Measurements from ENCODE around the gene SLC26A5. TPM values are rescaled to one million over a fixed set of nuclear protein-coding genes. Genes with fewer than 3 reads are reported as not detected.

SLC26A5 gene, protein sequence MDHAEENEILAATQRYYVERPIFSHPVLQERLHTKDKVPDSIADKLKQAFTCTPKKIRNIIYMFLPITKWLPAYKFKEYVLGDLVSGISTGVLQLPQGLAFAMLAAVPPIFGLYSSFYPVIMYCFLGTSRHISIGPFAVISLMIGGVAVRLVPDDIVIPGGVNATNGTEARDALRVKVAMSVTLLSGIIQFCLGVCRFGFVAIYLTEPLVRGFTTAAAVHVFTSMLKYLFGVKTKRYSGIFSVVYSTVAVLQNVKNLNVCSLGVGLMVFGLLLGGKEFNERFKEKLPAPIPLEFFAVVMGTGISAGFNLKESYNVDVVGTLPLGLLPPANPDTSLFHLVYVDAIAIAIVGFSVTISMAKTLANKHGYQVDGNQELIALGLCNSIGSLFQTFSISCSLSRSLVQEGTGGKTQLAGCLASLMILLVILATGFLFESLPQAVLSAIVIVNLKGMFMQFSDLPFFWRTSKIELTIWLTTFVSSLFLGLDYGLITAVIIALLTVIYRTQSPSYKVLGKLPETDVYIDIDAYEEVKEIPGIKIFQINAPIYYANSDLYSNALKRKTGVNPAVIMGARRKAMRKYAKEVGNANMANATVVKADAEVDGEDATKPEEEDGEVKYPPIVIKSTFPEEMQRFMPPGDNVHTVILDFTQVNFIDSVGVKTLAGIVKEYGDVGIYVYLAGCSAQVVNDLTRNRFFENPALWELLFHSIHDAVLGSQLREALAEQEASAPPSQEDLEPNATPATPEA
- not detected in 2 replicates for total RNA-seq

DNA sequence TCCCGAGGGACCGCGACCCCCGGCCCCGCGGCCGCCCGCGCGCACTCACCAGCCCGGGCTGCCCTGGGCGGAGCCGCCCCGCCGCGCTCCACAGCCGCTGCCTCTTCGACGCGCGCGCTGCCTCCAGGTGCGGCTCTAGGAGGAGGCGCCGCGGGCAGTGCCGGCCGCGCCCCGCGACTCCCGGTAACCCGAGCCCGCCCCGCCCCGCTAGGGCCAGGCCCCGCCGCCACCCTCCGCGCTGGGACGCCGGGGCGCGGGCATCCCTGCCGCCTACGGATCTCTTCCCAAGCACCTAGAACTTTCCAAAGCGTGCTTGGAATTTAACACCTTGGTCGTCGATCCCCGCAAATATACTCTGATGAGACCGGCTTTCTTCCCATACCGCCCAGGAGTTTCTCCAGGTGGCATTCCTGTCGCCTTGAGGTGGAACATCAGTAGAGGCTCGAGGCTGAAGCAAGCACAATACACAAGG lies at the start of gene SLC26A5:
Gene SLC26A5, minus strand, starts transcription at position 159 of the 472 bp plus-strand sequence. CDS start 24,693 bp downstream, outside the sequence.

GRCh38 chr7:103347507-103348267 lies 98.3 kb downstream of the SLC26A5 start, which contains the start of gene PSMC2:
TSS of gene PSMC2 (plus strand) at chr7:103347643. CDS start at chr7:103347712, 69 bp downstream.

GRCh38 chr7:103344453-103345149 lies 101.4 kb downstream of the SLC26A5 start, which contains the start of gene DNAJC2:
TSS of gene DNAJC2 (minus strand) at chr7:103344767. CDS start at chr7:103344622, 145 bp downstream.

Other genes starting within 250 kb of the SLC26A5 start
- 47.7 and 53.2 TPM in 2 replicates for gene PMPCB, start 148.8 kb downstream of the SLC26A5 start, total RNA-seq
- 9.5 and 10.6 TPM in 2 replicates for gene DNAJC2, start 101.4 kb downstream of the SLC26A5 start, total RNA-seq
- gene PSMC2, start 98.6 kb downstream of the SLC26A5 start, total RNA-seq = 143 and 169 TPM in 2 replicates

All from bronchus fibroblast of lung (primary cell).